Smooth muscle cell (in vitro differentiated cells): Measurements from ENCODE around the gene PRKCE. TPM values are rescaled to one million over a fixed set of nuclear protein-coding genes. Genes with fewer than 3 reads are reported as not detected.

Experiments used
- DNase-seq: peaks from one replicate; lab custom pipeline; 2025; ENCODE audit not compliant: unreplicated experiment; lab: John Stamatoyannopoulos, UW
- H2AFZ ChIP-seq: fragments of 200-600 bp; sonication (generic); 2 replicates; pipeline ENCODE4 v1.6.0; 2016; ENCODE audit warnings: antibody characterized with exemption, low read depth, mild to moderate bottlenecking
- H3F3A ChIP-seq: fragments of 200-600 bp; sonication (generic); 2 replicates; pipeline ENCODE4 v1.6.0; 2017; ENCODE audit warnings: antibody characterized with exemption, low read depth
- H3K27ac ChIP-seq: fragments of 200-600 bp; sonication (generic); 2 replicates; pipeline ENCODE4 v1.5.1; 2016; ENCODE audit warnings: low read depth, mild to moderate bottlenecking
- H3K27me3 ChIP-seq: fragments of 200-600 bp; sonication (generic); 2 replicates; pipeline ENCODE4 v1.6.1; 2016; ENCODE audit warnings: low read depth, mild to moderate bottlenecking
- H3K36me3 ChIP-seq: fragments of 200-600 bp; sonication (generic); 2 replicates; pipeline ENCODE4 v1.5.1; 2016; ENCODE audit warnings: low read depth
- H3K4me1 ChIP-seq: fragments of 200-600 bp; sonication (generic); 2 replicates; pipeline ENCODE4 v1.5.1; 2016; ENCODE audit warnings: low read depth
- H3K4me2 ChIP-seq: fragments of 200-600 bp; sonication (generic); 2 replicates; pipeline ENCODE4 v1.6.0; 2016; ENCODE audit warnings: mild to moderate bottlenecking
- H3K4me3 ChIP-seq: fragments of 200-600 bp; sonication (generic); 2 replicates; pipeline ENCODE4 v1.5.1; 2016; ENCODE audit warnings: mild to moderate bottlenecking
- H3K79me2 ChIP-seq: fragments of 200-600 bp; sonication (generic); 2 replicates; pipeline ENCODE4 v1.6.0; 2016; ENCODE audit warnings: low read depth, mild to moderate bottlenecking
- H3K9ac ChIP-seq: fragments of 200-600 bp; sonication (generic); 2 replicates; pipeline ENCODE4 v1.6.0; 2016; ENCODE audit warnings: low read depth
- H3K9me3 ChIP-seq: fragments of 200-600 bp; sonication (generic); replicated peaks from 2 replicates; pipeline ENCODE4 v1.5.1; 2016; ENCODE audit warnings: low read depth
- H4K20me1 ChIP-seq: fragments of 200-600 bp; sonication (generic); 2 replicates; pipeline ENCODE4 v1.6.0; 2016; ENCODE audit warnings: low read depth
- CTCF ChIP-seq: fragments of 200-600 bp; sonication (generic); IDR thresholded peaks from 2 replicates; pipeline ENCODE4 v1.5.1; 2017; ENCODE audit warnings: borderline replicate concordance, mild to moderate bottlenecking, antibody characterized with exemption; ENCODE audit not compliant: insufficient read depth, poor library complexity, severe bottlenecking
- WGBS: methylation state at CpG from one replicate; pipeline ENCODE4 v1.1.7; 2016; ENCODE audit warnings: low lambda C conversion rate; 5-methylcytosine and 5-hydroxymethylcytosine counted together
- polyA plus RNA-seq: library from polyadenylated mRNA; unstranded; fragments of >200 nt; fragmentation: Nextera tagmentation; extraction: Ambion mirVana; gene quantifications from 2 replicates; pipeline ENCODE4 v1.2.1, GENCODE V29; 2016
- total RNA-seq: library from RNA; depleted of rRNA; stranded (reverse); fragments of >200 nt; gene quantifications from 2 replicates; pipeline ENCODE4 v1.2.3, GENCODE V29; 2014

PRKCE gene
- total and polyA plus RNA-seq, 2 experiments from 2014 or later: 20.6 to 29.1 TPM

GRCh38 chr2:46171411-46171953 is 520.0 kb downstream of the PRKCE start:
- Histone ChIP-seq H3K27ac (peak overlapping the region; percentile 54), H3K27me3 (no peaks in the 10 kb centered on the region), H3K79me2 (no peaks in the 10 kb centered on the region), H3K9me3 (no peaks in the 10 kb centered on the region), H3K4me3 (no peak overlapping the region), H3K4me2 (peak overlapping the region; percentile 42), H3F3A (peaks cover 33% of the 10 kb centered on the region), H2AFZ (no peak overlapping the region), H3K4me1 (peaks cover 33% of the 10 kb centered on the region), H3K9ac (no peak overlapping the region), H4K20me1 (no peaks in the 10 kb centered on the region), H3K36me3 (no peaks in the 10 kb centered on the region)
- TF ChIP-seq CTCF: no peak
- no peak for DNase-seq
- WGBS: 24% methylated on average over 9 of the region's 9 CpGs

- Histone ChIP-seq H3K27me3 (no peaks in the 10 kb centered on the region), H3K27ac (peak overlapping the region; percentile 54), H4K20me1 (no peaks in the 10 kb centered on the region), H3K79me2 (no peaks in the 10 kb centered on the region), H3K36me3 (no peaks in the 10 kb centered on the region), H2AFZ (no peak overlapping the region), H3F3A (peaks cover 33% of the 10 kb centered on the region), H3K4me2 (no peak overlapping the region), H3K4me1 (peaks cover 33% of the 10 kb centered on the region), H3K4me3 (no peak overlapping the region), H3K9ac (no peak overlapping the region), H3K9me3 (no peaks in the 10 kb centered on the region)
- peak; percentile 28 for TF ChIP-seq CTCF
- WGBS: 66% methylated on average over 14 of the region's 14 CpGs
- no peak for DNase-seq
Measured at GRCh38 chr2:46171996-46172546, 520.6 kb downstream of the PRKCE start.

- Histone ChIP-seq H3K27me3 (no peaks in the 10 kb centered on the region), H4K20me1 (no peaks in the 10 kb centered on the region), H3K9me3 (no peaks in the 10 kb centered on the region), H3K4me1 (peaks cover 33% of the 10 kb centered on the region), H3K79me2 (no peaks in the 10 kb centered on the region), H3K27ac (peak overlapping the region; percentile 54), H3K4me2 (no peak overlapping the region), H3K9ac (no peak overlapping the region), H3K36me3 (no peaks in the 10 kb centered on the region), H3K4me3 (no peak overlapping the region), H2AFZ (no peak overlapping the region), H3F3A (peaks cover 37% of the 10 kb centered on the region)
- DNase-seq: no peak
- TF ChIP-seq CTCF: no peak
- WGBS: 93% methylated on average over 4 of the region's 4 CpGs
Measured at GRCh38 chr2:46173030-46173429, 521.6 kb downstream of the PRKCE start.

- peaks cover 44% of the 10 kb centered on the region for H3F3A ChIP-seq
- H4K20me1 ChIP-seq: no peaks in the 10 kb centered on the region
- H2AFZ ChIP-seq: no peak overlapping the region
- H3K9ac ChIP-seq: no peak overlapping the region
- no peak for TF ChIP-seq CTCF
- no peak for DNase-seq
- H3K4me3 ChIP-seq: no peak overlapping the region
- H3K79me2 ChIP-seq: no peaks in the 10 kb centered on the region
- H3K27ac ChIP-seq: peak overlapping the region; percentile 54
- H3K4me2 ChIP-seq: no peak overlapping the region
- H3K36me3 ChIP-seq: no peaks in the 10 kb centered on the region
- H3K4me1 ChIP-seq: peaks cover 39% of the 10 kb centered on the region
- H3K27me3 ChIP-seq: no peaks in the 10 kb centered on the region
- 70% methylated on average over 7 of the region's 7 CpGs for WGBS
- H3K9me3 ChIP-seq: no peaks in the 10 kb centered on the region
Measured at GRCh38 chr2:46173636-46174250, 522.3 kb downstream of the PRKCE start.
